NCI-H2081 (cell line): Measurements from ENCODE around the gene LARP4.
A peak's percentile ranks its signal among the peaks of the same experiment; 100 is the strongest.
"Not testable (repeated sequence)": the region's sequence is repeated elsewhere in the genome, so short reads cannot be mapped to it uniquely, and the experiment has no call there.

ENCODE experiments used
- DNase-seq, 2 experiments: peaks; one replicate each; lab custom pipeline; 2025; lab: John Stamatoyannopoulos, UW

Gene LARP4

GRCh38 chr12:50400638-50401499 lies at the start of gene LARP4:
LARP4 (plus strand) TSS chr12:50400885; CDS start chr12:50401011, 126 bp downstream.
- DNase-seq = peak; percentile 94 to 97

- DNase-seq = peak in 1 of 2 experiments; percentile 2
Observed at GRCh38 chr12:50351120-50352043, 49.3 kb upstream of the LARP4 start.

- DNase-seq = no peak
Observed at GRCh38 chr12:50353404-50353803, 47.3 kb upstream of the LARP4 start.

- no peak for DNase-seq
Observed at GRCh38 chr12:50353869-50354593, 46.7 kb upstream of the LARP4 start.

- no peak for DNase-seq
Observed at GRCh38 chr12:50354908-50355307, 45.8 kb upstream of the LARP4 start.

- no peak for DNase-seq
Observed at GRCh38 chr12:50355365-50355764, 45.3 kb upstream of the LARP4 start.

- no peak for DNase-seq
Observed at GRCh38 chr12:50362671-50363070, 38.0 kb upstream of the LARP4 start.

- no peak for DNase-seq
Observed at GRCh38 chr12:50363141-50363540, 37.5 kb upstream of the LARP4 start.

GRCh38 chr12:50365709-50366406 lies 34.8 kb upstream of the LARP4 start:
- no peak for DNase-seq

- DNase-seq = not testable (repeated sequence)
Observed at GRCh38 chr12:50370672-50371071, 30.0 kb upstream of the LARP4 start.

GRCh38 chr12:50375802-50376201 lies 24.9 kb upstream of the LARP4 start:
- DNase-seq = no peak

- DNase-seq = no peak
Observed at GRCh38 chr12:50380761-50381325, 19.8 kb upstream of the LARP4 start.

- DNase-seq = no peak
Observed at GRCh38 chr12:50387487-50387886, 13.2 kb upstream of the LARP4 start.

- DNase-seq = no peak
Observed at GRCh38 chr12:50387972-50388478, 12.7 kb upstream of the LARP4 start.

- not testable (repeated sequence) for DNase-seq
Observed at GRCh38 chr12:50388793-50389192, 11.9 kb upstream of the LARP4 start.

- DNase-seq = no peak
Observed at GRCh38 chr12:50390316-50390741, 10.4 kb upstream of the LARP4 start.

GRCh38 chr12:50394469-50395029 lies 6.1 kb upstream of the LARP4 start:
- DNase-seq = no peak

- DNase-seq = no peak
Observed at GRCh38 chr12:50397117-50397650, 3.5 kb upstream of the LARP4 start.

GRCh38 chr12:50398931-50399330 lies 1.8 kb upstream of the LARP4 start:
- DNase-seq = no peak

- DNase-seq = peak; percentile 8 to 64
Observed at GRCh38 chr12:50400104-50400637, 514 bp upstream of the LARP4 start.
